SK-N-MC (cell line): Measurements from ENCODE around the gene MRPL17.

Source experiments
- EZH2 ChIP-seq: fragments of 200-600 bp; sonication (generic); IDR thresholded peaks from one replicate; pipeline ENCODE4 v1.6.1; 2017; ENCODE audit warnings: antibody characterized with exemption
- FOXP2 ChIP-seq: optimal IDR thresholded peaks from 2 replicates; pipeline ENCODE3; 2011; ENCODE audit warnings: mild to moderate bottlenecking, moderate library complexity; ENCODE audit not compliant: insufficient read depth; ENCODE audit errors: extremely low read length, control extremely low read depth
- POLR2AphosphoS5 ChIP-seq: IDR thresholded peaks from 2 replicates; pipeline ENCODE4 v1.6.1; 2012; ENCODE audit warnings: mild to moderate bottlenecking, low read depth, low read length, borderline replicate concordance

GRCh38 chr11:6652182-6652581, 31.0 kb downstream of the MRPL17 start:
- TF ChIP-seq POLR2AphosphoS5 (no peak), EZH2 (no peak), FOXP2 (no peak)
